H9 (cell line): ENCODE results near the gene ENPP4. TPM values are rescaled to one million over a fixed set of nuclear protein-coding genes. Genes with fewer than 3 reads are reported as not detected.

ENCODE experiments used
- DNase-seq: peaks from one replicate; pipeline ENCODE4 v3.0.0-alpha.2; 2017
- H2AFZ ChIP-seq: one replicate; pipeline ENCODE4 v1.6.1; 2013; ENCODE audit warnings: mild to moderate bottlenecking, low read length, control low read depth, moderate library complexity
- H2AK5ac ChIP-seq: 2 replicates; pipeline ENCODE4 v1.6.1; 2013; ENCODE audit warnings: low read length, control low read depth, mixed read lengths; ENCODE audit not compliant: insufficient read length
- H2BK120ac ChIP-seq: one replicate; pipeline ENCODE4 v1.6.1; 2013; ENCODE audit warnings: low read depth, mild to moderate bottlenecking, low read length, control low read depth, inconsistent platforms; ENCODE audit not compliant: poor library complexity, severe bottlenecking
- H2BK12ac ChIP-seq: 2 replicates; pipeline ENCODE4 v1.6.1; 2013; ENCODE audit warnings: low read length, control low read depth, mixed read lengths, low read depth; ENCODE audit not compliant: insufficient read length
- H2BK15ac ChIP-seq: 2 replicates; pipeline ENCODE4 v1.6.1; 2013; ENCODE audit warnings: low read depth, low read length, control low read depth
- H2BK20ac ChIP-seq: one replicate; pipeline ENCODE4 v1.6.1; 2013; ENCODE audit warnings: low read depth, mild to moderate bottlenecking, low read length, control low read depth, inconsistent platforms; ENCODE audit not compliant: poor library complexity, severe bottlenecking
- H2BK5ac ChIP-seq: 2 replicates; pipeline ENCODE4 v1.6.1; 2013; ENCODE audit warnings: low read length, control low read depth, mixed read lengths; ENCODE audit not compliant: insufficient read length
- H3K14ac ChIP-seq: 2 replicates; pipeline ENCODE4 v1.6.1; 2013; ENCODE audit warnings: low read length, control low read depth; ENCODE audit not compliant: insufficient read depth
- H3K18ac ChIP-seq: 2 replicates; pipeline ENCODE4 v1.6.1; 2013; ENCODE audit warnings: low read depth, mild to moderate bottlenecking, mixed read lengths, low read length, control low read depth; ENCODE audit not compliant: insufficient read length
- H3K23ac ChIP-seq: 2 replicates; pipeline ENCODE4 v1.6.1; 2013; ENCODE audit warnings: low read length, control low read depth, mixed read lengths, low read depth; ENCODE audit not compliant: insufficient read length
- H3K23me2 ChIP-seq: 2 replicates; pipeline ENCODE4 v1.6.1; 2013; ENCODE audit warnings: low read depth, mild to moderate bottlenecking, mixed read lengths, low read length, control low read depth; ENCODE audit not compliant: insufficient read length, poor library complexity, severe bottlenecking
- H3K27ac ChIP-seq: 2 replicates; pipeline ENCODE4 v1.5.1; 2013; ENCODE audit warnings: low read length, control low read depth, mixed read lengths, low read depth; ENCODE audit not compliant: insufficient read length
- H3K27me3 ChIP-seq: 2 replicates; pipeline ENCODE4 v1.6.1; 2013; ENCODE audit warnings: low read length, control low read depth, inconsistent platforms; ENCODE audit not compliant: insufficient read depth
- H3K4ac ChIP-seq: 2 replicates; pipeline ENCODE4 v1.6.1; 2013; ENCODE audit warnings: low read depth, mild to moderate bottlenecking, control low read depth, inconsistent platforms, low read length, moderate library complexity
- H3K4me1 ChIP-seq: 2 replicates; pipeline ENCODE4 v1.6.1; 2013; ENCODE audit warnings: low read length, control low read depth, inconsistent platforms; ENCODE audit not compliant: insufficient read depth
- H3K4me2 ChIP-seq: 2 replicates; pipeline ENCODE4 v1.6.1; 2013; ENCODE audit warnings: low read length, control low read depth, mixed read lengths; ENCODE audit not compliant: insufficient read length, insufficient read depth
- H3K56ac ChIP-seq: 2 replicates; pipeline ENCODE4 v1.6.1; 2013; ENCODE audit warnings: low read depth, mild to moderate bottlenecking, mixed read lengths, low read length, control low read depth; ENCODE audit not compliant: insufficient read length
- H3K79me1 ChIP-seq: 2 replicates; pipeline ENCODE4 v1.6.1; 2013; ENCODE audit warnings: low read depth, mild to moderate bottlenecking, moderate library complexity, low read length, control low read depth, inconsistent platforms; ENCODE audit not compliant: insufficient read depth, poor library complexity, severe bottlenecking
- H3K79me2 ChIP-seq: 2 replicates; pipeline ENCODE4 v1.6.1; 2013; ENCODE audit warnings: low read length, control low read depth, inconsistent platforms; ENCODE audit not compliant: insufficient read depth
- H3K9ac ChIP-seq: 2 replicates; pipeline ENCODE4 v1.6.1; 2013; ENCODE audit warnings: low read length, control low read depth, mixed read lengths; ENCODE audit not compliant: insufficient read length; ENCODE audit errors: extremely low read depth
- H3K9me3 ChIP-seq: one replicate; pipeline ENCODE4 v1.6.1; 2013; ENCODE audit warnings: low read depth, low read length, inconsistent platforms; ENCODE audit not compliant: control insufficient read depth
- H3T11ph ChIP-seq: one replicate; pipeline ENCODE4 v1.6.1; 2013; ENCODE audit warnings: mild to moderate bottlenecking, low read length, control low read depth, inconsistent platforms
- H4K20me1 ChIP-seq: one replicate; pipeline ENCODE4 v1.6.1; 2013; ENCODE audit not compliant: control insufficient read depth, insufficient read length, insufficient read depth
- H4K5ac ChIP-seq: 2 replicates; pipeline ENCODE4 v1.6.1; 2013; ENCODE audit warnings: low read depth, mild to moderate bottlenecking, mixed read lengths, low read length, control low read depth; ENCODE audit not compliant: insufficient read length
- H4K8ac ChIP-seq: replicated peaks from 2 replicates; pipeline ENCODE4 v1.6.1; 2013; ENCODE audit warnings: low read length, control low read depth, mixed read lengths, low read depth; ENCODE audit not compliant: insufficient read length
- H4K91ac ChIP-seq: 2 replicates; pipeline ENCODE4 v1.6.1; 2013; ENCODE audit warnings: low read depth, mild to moderate bottlenecking, moderate library complexity, mixed read lengths, low read length, control low read depth; ENCODE audit not compliant: insufficient read length
- H3K27ac Mint-ChIP-seq, 3 experiments: 2 replicates in 2 of 3; 3 replicates in 1 of 3; pipeline ENCODE4 v1.8.0; 2020 to 2021; ENCODE audit warnings: mixed read lengths in 3 of 3, mild to moderate bottlenecking in 1 of 3, moderate library complexity in 1 of 3
- H3K27me3 Mint-ChIP-seq: 2 replicates; pipeline ENCODE4 v1.8.0; 2021; ENCODE audit warnings: low read depth, mild to moderate bottlenecking, moderate library complexity, mixed read lengths
- H3K36me3 Mint-ChIP-seq, 3 experiments: 2 replicates in 2 of 3; 3 replicates in 1 of 3; pipeline ENCODE4 v1.8.0; 2020 to 2021; ENCODE audit warnings: low read depth in 3 of 3, mixed read lengths in 3 of 3; ENCODE audit not compliant: insufficient read depth in 1 of 3
- H3K4me1 Mint-ChIP-seq, 2 experiments: 2 replicates each; pipeline ENCODE4 v1.8.0; 2020; ENCODE audit warnings: mixed read lengths in 2 of 2
- H3K4me3 Mint-ChIP-seq, 2 experiments: 2 replicates in 1 of 2; 3 replicates in 1 of 2; pipeline ENCODE4 v1.8.0; 2020 to 2021; ENCODE audit warnings: mild to moderate bottlenecking in 2 of 2, mixed read lengths in 2 of 2, moderate library complexity in 1 of 2
- H3K9me3 Mint-ChIP-seq, 2 experiments: 2 replicates in 1 of 2; 3 replicates in 1 of 2; pipeline ENCODE4 v1.8.0; 2020; ENCODE audit warnings: mild to moderate bottlenecking in 2 of 2, mixed read lengths in 2 of 2, moderate library complexity in 1 of 2
- CTCF ChIP-seq: fragments of 200-600 bp; sonication (generic); conservative IDR thresholded peaks from 3 replicates; pipeline ENCODE4 v1.8.0; 2021; ENCODE audit warnings: antibody characterized with exemption, mild to moderate bottlenecking
- WGBS: extraction: QIAGEN DNeasy Blood & Tissue Kit; methylation state at CpG from one replicate; pipeline ENCODE4 v1.1.7; 2013; ENCODE audit warnings: missing lambda C conversion rate, low lambda C conversion rate, mixed read lengths; ENCODE audit not compliant: insufficient read length; ENCODE audit errors: extremely low coverage; 5-methylcytosine and 5-hydroxymethylcytosine counted together
- total RNA-seq: library from RNA; stranded (reverse); gene quantifications from 2 replicates; pipeline ENCODE4 v1.2.1, GENCODE V29; 2021

Gene ENPP4
- total RNA-seq, 1 experiment from 2014 or later, result 3.2 TPM

DNA sequence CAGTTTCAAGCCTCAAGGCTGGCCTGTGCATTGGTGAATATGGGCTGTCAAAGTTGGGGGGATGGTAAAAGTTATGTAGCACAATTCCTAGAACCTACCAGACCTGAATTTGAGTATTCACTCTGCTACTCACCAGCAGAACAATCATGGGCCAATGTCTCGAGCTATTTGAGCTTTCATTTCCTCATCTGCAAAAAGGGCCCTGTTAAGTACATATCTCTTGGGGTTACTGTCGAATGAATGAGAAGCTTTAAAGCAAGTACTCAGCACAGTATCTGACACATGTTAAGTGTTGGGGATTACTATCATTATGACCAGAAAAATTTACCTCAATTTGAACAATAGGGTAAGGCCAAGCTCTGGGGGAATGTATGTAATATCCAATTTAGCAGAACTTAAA lies 13.5 kb upstream of the ENPP4 start:
- Histone ChIP-seq H3T11ph (no peak overlapping the region), H3K23me2 (no peaks in the 10 kb centered on the region), H3K23ac (no peak overlapping the region), H2AFZ (no peak overlapping the region), H2AK5ac (no peak overlapping the region), H2BK20ac (no peak overlapping the region), H2BK12ac (no peak overlapping the region), H3K79me2 (no peaks in the 10 kb centered on the region), H3K9ac (no peak overlapping the region), H2BK15ac (no peak overlapping the region), H3K4me1 (peaks cover 2% of the 10 kb centered on the region; the same call in 1 of the 2 replicates), H3K4ac (no peak overlapping the region), H3K27me3 (no peaks in the 10 kb centered on the region), H3K56ac (no peak overlapping the region), H3K18ac (no peak overlapping the region), H3K27ac (no peak overlapping the region), H3K9me3 (no peaks in the 10 kb centered on the region), H3K14ac (no peak overlapping the region), H4K5ac (no peak overlapping the region), H2BK120ac (no peak overlapping the region), H3K79me1 (no peaks in the 10 kb centered on the region), H4K91ac (no peak overlapping the region), H4K20me1 (no peaks in the 10 kb centered on the region), H4K8ac (no peak overlapping the region), H2BK5ac (no peak overlapping the region), H3K4me2 (no peak overlapping the region)
- no peak for DNase-seq
- Mint-ChIP-seq H3K4me1 (peaks cover 11 to 13% of the 10 kb centered on the region in 2 experiments), H3K27ac (no peak overlapping the region), H3K9me3 (peaks cover 22 to 29% of the 10 kb centered on the region in 2 experiments), H3K4me3 (no peak overlapping the region), H3K27me3 (no peaks in the 10 kb centered on the region), H3K36me3 (peaks cover 13 to 35% (median 26%) of the 10 kb centered on the region in 3 experiments)
- TF ChIP-seq CTCF, result no peak
- WGBS, result no CpG with 5 or more reads among the region's 2 CpGs
